Testis (tissue), 3 donors: ENCODE results near the gene UNC93B1. TPM values are rescaled to one million over a fixed set of nuclear protein-coding genes. Genes with fewer than 3 reads are reported as not detected.
A peak's percentile ranks its signal among the peaks of the same experiment; 100 is the strongest.

ENCODE experiments used
- DNase-seq: peaks from one replicate; pipeline ENCODE4 v3.0.0-alpha.2; 2019
- H3K27ac ChIP-seq, 2 donors: fragments of 200-600 bp; sonication (generic); one replicate each; pipeline ENCODE4 v1.5.1; 2019
- H3K27me3 ChIP-seq: fragments of 200-600 bp; sonication (generic); one replicate; pipeline ENCODE4 v1.5.1; 2019
- H3K36me3 ChIP-seq: fragments of 200-600 bp; sonication (generic); one replicate; pipeline ENCODE4 v1.5.1; 2017; ENCODE audit warnings: low read depth; ENCODE audit errors: missing control alignments
- H3K4me1 ChIP-seq: fragments of 200-600 bp; sonication (generic); one replicate; pipeline ENCODE4 v1.5.1; 2019
- H3K4me3 ChIP-seq, 2 donors: fragments of 200-600 bp; sonication (generic); one replicate each; pipeline ENCODE4 v1.5.1; 2017 to 2019
- H3K9me3 ChIP-seq: fragments of 200-600 bp; sonication (generic); one replicate; pipeline ENCODE4 v1.5.1; 2017
- POLR2A ChIP-seq: fragments of 450-650 bp; IDR thresholded peaks from one replicate; pipeline ENCODE4 v1.6.1; 2017; ENCODE audit warnings: antibody characterized with exemption, mild to moderate bottlenecking, moderate library complexity
- WGBS, 2 donors: methylation state at CpG; one replicate each; pipeline ENCODE4 v1.1.5; 2018; 5-methylcytosine and 5-hydroxymethylcytosine counted together
- intact Hi-C: fragments of 100-400 bp; cut with DNase I; formaldehyde crosslinking; loops from one replicate; pipeline ENCODE4 v1.15.1; 2023; ENCODE audit warnings: low total_unique reads
- polyA plus RNA-seq: library from polyadenylated mRNA; stranded (reverse); fragments of 350-450 nt; fragmentation: Illumina TruSeq; extraction: RNeasy Lipid Tissue Mini Kit (QIAGEN cat#74804); gene quantifications from one replicate; pipeline ENCODE4 v1.2.3, GENCODE V29; 2014; ENCODE audit warnings: low read depth, low replicate concordance; ENCODE audit not compliant: insufficient read depth
- total RNA-seq, 2 donors: library from RNA; depleted of rRNA; stranded (reverse); fragments of >200 nt; gene quantifications; one replicate each; pipeline ENCODE4 v1.2.3, GENCODE V29; 2016
- TF ChIP-seq, protein P1 (sequence below), 3 experiments: fragments of 450-650 bp in 2 of 3; fragments of 200-600 bp in 1 of 3; sonication (generic) in 1 of 3; IDR thresholded peaks; one replicate each; pipeline ENCODE4 v1.5.1; 2016 to 2019; ENCODE audit warnings: antibody characterized with exemption in 3 of 3, mild to moderate bottlenecking in 2 of 3, moderate library complexity in 1 of 3

UNC93B1 gene
- total and polyA plus RNA-seq, 3 donors from 2014 or later = 5.3 to 12.3 (median 7.9) TPM

DNA sequence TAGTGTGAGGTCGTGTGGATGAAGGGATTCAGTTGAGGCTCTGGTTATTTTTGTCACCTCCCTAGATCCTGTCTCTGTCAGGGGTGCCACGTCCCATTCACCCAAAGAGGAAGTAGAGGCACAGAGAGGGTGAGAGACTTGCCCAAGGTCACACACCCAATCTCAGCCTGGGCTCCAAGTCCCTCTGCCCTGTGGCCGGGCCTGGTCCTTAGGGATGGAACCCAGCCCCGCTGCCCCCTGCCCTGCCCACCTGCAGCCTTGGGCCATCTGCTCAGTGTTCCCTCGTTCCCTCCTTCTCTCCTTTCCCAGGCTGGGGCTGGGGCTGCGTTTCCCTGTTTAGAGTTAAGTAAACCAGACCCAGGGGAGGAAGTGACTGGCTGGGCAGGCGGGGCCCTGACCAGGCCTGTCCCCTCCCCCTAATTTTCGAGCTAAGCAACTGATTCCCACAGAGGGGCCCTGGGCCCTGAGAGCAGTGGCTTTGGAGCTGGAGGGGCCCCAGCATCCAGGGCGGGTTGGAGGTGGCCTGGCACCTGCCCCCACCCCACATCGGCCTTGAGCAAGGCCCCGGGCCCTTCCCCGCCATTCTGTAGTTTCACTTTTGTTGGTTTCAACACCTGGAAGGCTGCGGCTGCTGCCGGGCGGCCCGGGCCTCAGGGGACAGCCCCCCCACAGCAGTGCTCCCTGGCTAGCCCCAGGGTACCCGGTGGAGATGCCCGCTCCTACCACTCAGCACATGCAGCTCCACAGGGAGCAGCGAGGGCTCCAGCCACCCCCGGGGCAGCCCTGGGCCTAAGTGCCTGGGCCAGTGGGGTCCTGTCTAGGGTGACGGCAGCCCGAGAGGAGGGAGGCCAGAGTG lies 36.4 kb upstream of the UNC93B1 start:
- no peaks in the 10 kb centered on the region for H3K27me3 ChIP-seq
- H3K9me3 ChIP-seq = no peaks in the 10 kb centered on the region
- H3K36me3 ChIP-seq = no peaks in the 10 kb centered on the region
- intact Hi-C loops = no loop called here
- WGBS, 2 donors = 25 to 52% methylated on average over 12 to 20 of the region's 22 CpGs
- peak; percentile 45 for DNase-seq
- TF ChIP-seq, protein P1, sequence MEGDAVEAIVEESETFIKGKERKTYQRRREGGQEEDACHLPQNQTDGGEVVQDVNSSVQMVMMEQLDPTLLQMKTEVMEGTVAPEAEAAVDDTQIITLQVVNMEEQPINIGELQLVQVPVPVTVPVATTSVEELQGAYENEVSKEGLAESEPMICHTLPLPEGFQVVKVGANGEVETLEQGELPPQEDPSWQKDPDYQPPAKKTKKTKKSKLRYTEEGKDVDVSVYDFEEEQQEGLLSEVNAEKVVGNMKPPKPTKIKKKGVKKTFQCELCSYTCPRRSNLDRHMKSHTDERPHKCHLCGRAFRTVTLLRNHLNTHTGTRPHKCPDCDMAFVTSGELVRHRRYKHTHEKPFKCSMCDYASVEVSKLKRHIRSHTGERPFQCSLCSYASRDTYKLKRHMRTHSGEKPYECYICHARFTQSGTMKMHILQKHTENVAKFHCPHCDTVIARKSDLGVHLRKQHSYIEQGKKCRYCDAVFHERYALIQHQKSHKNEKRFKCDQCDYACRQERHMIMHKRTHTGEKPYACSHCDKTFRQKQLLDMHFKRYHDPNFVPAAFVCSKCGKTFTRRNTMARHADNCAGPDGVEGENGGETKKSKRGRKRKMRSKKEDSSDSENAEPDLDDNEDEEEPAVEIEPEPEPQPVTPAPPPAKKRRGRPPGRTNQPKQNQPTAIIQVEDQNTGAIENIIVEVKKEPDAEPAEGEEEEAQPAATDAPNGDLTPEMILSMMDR (IDR thresholded peaks at IDR 0.05) = no peak
- TF ChIP-seq POLR2A = no peak
- peak overlapping the region; percentile 31 to 67 for H3K4me3 ChIP-seq
- peaks cover 24% of the 10 kb centered on the region for H3K4me1 ChIP-seq
- H3K27ac ChIP-seq = peak overlapping the region; percentile 76 to 87

DNA sequence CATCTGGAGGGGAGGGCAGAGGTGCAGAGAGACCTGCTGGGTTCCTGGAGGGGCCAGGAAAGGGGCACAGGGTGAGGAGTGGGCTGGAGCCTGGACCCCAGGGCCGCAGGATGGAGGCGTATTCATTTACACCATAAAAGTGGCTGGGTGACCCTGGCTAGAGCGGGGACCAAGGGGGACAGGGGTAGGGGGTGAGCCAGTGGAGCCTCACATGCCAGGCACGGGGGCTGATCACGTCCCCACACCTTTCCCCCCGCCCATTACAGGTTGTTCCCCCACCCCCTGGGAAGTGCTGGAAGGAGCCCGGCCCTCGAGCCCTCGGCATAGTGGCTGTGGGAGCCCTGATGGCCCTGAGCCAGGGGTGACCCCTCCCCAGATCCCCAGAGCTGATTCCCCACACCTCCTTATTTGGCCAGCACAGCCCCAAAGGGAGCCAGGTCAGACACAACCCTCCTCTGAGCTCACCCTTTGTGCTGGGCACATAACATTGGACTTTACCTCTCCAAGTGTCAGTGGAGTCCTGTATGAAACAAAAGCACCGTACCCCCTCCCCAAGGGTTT lies 35.7 kb upstream of the UNC93B1 start:
- no peak for DNase-seq

GRCh38 chr11:68038718-68039525 lies 35.0 kb upstream of the UNC93B1 start, which contains the start of gene TCIRG1:
Gene TCIRG1 (plus strand): TSS chr11:68039025. CDS start chr11:68041272, 2,247 bp downstream.
- Histone ChIP-seq H3K27me3 (no peaks in the 10 kb centered on the region), H3K9me3 (no peaks in the 10 kb centered on the region), H3K4me1 (peaks cover 24% of the 10 kb centered on the region), H3K36me3 (no peaks in the 10 kb centered on the region), H3K27ac (peak within 1 kb of the TSS; percentile 76 to 87), H3K4me3 (peak within 1 kb of the TSS; percentile 58 to 67)
- no peak for TF ChIP-seq POLR2A
- TF ChIP-seq, protein P1 (IDR thresholded peaks at IDR 0.05) = no peak
- DNase-seq = peak; percentile 83
- intact Hi-C loops = no loop called here
- WGBS, 2 donors = 4 to 11% methylated on average over 13 to 46 of the region's 51 CpGs

More for the DNA sequence above, 35.7 kb upstream of the UNC93B1 start:
- Histone ChIP-seq H3K4me1 (peaks cover 24% of the 10 kb centered on the region), H3K27ac (peak overlapping the region; percentile 76 to 87), H3K9me3 (no peaks in the 10 kb centered on the region), H3K27me3 (no peaks in the 10 kb centered on the region), H3K4me3 (peak overlapping the region; percentile 58 to 67), H3K36me3 (no peaks in the 10 kb centered on the region)
- TF ChIP-seq, protein P1 (IDR thresholded peaks at IDR 0.05) = no peak
- no peak for TF ChIP-seq POLR2A
- WGBS, 2 donors = 72% methylated on average over 10 of the region's 10 CpGs; no CpG with 5 or more reads in 1 of the 2 donors
- intact Hi-C loops = no loop called here

DNA sequence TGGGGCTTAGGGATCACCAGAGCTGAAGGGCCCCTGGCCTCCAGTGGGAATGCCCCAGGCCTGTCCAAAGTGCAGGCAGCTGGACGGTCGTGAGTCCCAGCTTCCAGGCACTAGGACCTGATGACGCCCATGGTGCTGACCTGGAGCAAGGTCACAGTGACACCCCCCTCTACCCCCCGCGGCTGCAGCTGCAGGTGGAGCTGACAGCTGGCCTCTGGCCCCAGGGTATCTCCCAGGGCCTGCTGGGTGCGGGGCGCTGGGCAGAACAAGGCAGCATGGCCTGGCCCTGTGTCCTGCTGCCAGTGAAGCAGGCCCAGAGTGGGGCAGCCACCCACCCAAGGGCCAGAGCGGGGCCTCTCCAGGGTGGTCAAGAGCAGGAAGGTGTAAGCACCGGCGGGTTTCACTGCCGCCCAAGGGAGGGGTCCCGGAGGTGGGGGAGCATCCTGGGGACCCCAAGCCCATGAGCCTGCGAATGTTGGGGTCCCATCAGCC lies 34.4 kb upstream of the UNC93B1 start:
- peak overlapping the region; percentile 58 to 67 for H3K4me3 ChIP-seq
- no peak for DNase-seq
- intact Hi-C loops = no loop called here
- peaks cover 24% of the 10 kb centered on the region for H3K4me1 ChIP-seq
- WGBS, 2 donors = 25 to 26% methylated on average over 8 to 13 of the region's 13 CpGs
- H3K27me3 ChIP-seq = no peaks in the 10 kb centered on the region
- TF ChIP-seq, protein P1 (IDR thresholded peaks at IDR 0.05) = no peak
- no peak for TF ChIP-seq POLR2A
- H3K36me3 ChIP-seq = no peaks in the 10 kb centered on the region
- no peaks in the 10 kb centered on the region for H3K9me3 ChIP-seq
- H3K27ac ChIP-seq = peak overlapping the region; percentile 76 to 87
